HG02610 (cell line): ENCODE results near the gene ENTPD6.
A peak's percentile ranks its signal among the peaks of the same experiment; 100 is the strongest.

ENCODE experiments used
- ATAC-seq: cut with Tn5 transposase; IDR thresholded peaks from one replicate; pipeline ENCODE4 v1.9.1; 2021; ENCODE audit warnings: mild to moderate bottlenecking, moderate library complexity; ENCODE audit not compliant: unreplicated experiment

The ENTPD6 gene

GRCh38 chr20:25187635-25188034, 7.9 kb upstream of the ENTPD6 start:
- no peak for ATAC-seq

DNA sequence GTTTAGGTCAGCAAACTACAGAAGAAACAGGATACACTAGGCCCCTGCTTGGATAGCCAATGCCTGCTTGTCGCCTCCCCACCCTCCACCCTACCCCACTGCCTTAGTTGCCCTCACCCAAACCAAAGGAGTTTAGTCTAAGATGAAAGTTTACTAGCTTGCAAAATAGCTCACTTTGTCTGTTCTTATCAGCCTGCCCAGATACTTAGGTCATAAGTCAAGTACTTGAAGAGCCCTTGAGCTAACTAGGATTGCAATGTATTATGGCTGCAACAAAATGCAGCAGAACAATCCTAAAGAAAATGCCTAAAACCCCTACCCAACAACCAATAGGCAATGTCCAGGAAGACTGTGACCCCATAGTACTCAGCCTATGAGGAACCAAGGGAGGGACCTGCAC, 7.3 kb upstream of the ENTPD6 start:
- ATAC-seq, result no peak

DNA sequence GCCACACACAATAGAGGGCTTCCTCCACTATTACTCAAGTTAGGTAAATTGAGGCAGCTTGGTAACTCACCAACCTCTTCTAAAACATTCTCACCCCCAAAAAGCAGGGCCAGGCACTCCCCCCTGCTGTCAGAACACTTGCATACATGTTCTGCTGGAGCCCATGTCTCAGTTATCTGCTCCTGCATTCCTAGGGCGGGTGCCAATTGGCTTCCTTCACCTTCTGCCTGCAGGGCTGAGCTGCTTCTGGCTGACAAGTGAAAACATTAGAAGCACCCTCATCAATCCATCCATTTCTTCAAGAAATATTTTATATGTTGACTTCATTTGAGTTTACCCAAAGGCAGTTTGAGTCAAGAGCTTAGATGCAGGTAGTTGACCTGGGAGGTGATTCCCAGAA, 4.5 kb upstream of the ENTPD6 start:
- ATAC-seq, result no peak

DNA sequence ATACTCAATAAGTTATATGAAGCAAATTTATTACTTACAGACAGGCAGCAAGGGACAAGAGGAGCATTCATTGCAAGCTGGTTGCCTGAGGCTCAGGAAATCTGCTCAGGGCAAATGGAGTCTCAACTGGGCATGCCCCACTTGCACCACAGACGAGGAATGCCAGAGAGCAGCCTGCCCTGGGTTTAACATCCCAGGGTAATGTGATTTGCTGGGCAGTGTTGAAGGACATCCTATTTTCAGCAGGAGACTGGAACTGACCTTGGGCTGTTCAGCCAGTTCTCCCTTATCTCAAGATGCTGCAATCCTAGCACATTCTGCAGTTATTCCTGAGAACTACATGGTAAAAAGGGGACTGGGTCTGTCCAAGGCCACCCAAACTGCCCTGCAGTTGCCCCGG, 3.8 kb upstream of the ENTPD6 start:
- ATAC-seq, result no peak

DNA sequence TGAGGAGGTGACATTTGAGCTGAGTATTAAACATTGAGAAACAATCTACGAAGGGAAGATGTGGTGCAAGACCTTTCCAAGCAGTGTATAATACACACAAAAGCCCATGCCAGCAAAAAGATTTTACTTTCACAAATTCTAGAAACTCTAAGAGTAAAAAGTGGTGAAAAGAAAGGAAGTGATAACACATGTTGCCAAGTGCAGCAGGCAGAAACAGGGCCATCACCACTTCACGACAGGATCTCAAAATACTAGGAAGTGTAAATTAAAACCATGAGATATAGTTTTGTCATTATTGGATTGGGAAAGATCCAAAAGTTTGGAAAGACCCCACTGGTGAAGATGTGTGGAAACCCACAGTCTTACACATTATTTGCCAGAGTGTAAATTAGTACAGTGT, 1.7 kb upstream of the ENTPD6 start:
- ATAC-seq, result no peak

DNA sequence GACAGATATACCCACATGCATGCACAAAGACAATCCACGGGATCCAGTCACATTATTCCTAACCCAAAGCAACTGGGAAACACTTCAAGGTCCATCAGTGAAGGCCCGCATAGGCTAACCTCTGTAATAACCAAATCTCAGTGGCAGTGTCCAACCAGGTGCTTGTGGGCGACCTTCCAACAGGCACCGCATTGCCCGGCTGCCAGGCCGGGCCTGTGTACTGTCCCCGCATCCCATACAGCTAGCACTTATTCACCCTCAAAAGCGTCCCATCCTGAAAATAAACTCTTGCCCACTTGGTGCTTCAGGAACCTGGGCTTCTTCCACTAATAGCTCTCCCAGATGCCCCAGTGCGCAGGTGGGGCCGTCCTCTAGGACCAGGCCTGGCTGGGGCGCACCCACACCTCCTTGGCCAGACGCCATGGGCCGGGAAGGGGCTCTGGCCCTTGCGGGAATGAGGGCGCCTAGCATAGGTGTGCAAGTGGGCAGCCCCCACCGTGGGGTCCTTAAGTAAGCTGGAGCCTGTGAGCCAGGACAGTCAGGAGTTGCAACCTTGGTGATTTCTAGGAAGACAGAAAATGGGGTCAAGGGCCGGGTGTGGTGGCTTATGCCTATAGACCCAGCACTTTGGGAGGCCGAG, 1.1 kb upstream of the ENTPD6 start:
- ATAC-seq, result no peak

GRCh38 chr20:25195962-25196785, 662 bp downstream of the ENTPD6 start:
- ATAC-seq, result peak; percentile 1

- no peak for ATAC-seq
Measured at GRCh38 chr20:25196786-25197120, 1.2 kb downstream of the ENTPD6 start.

DNA sequence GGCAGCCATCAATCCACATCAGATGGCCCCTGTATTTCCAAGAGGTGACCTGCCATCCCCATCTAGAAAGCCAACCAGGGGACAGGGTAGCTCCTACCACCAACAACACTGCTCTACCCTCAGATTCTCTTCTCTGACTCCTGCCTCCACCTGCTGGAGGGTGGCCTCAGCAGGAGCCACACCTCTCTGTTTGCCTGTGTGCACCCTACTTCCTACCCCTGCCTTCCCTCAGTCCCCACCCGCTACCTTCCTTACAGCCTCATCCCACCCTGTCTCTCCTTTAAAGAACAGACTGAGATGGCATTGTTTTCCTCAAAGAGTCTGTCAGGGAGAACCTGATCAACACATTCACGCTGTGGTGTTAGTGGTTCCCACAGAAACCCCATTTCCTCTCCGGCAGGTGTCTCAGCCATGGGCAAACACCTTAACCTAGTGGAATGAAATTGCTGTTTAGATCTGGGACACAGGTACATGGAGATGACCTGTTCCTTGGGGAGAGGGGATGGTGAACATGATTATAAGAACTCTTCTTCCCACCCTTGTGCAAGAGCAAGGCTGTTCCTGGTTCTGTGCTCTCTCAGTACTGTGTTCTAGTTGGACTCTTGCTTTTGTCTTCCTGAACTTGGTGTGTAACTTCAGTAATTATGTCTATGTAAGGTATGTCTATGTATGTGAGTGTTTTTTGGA, 1.8 kb downstream of the ENTPD6 start:
- ATAC-seq, result no peak

DNA sequence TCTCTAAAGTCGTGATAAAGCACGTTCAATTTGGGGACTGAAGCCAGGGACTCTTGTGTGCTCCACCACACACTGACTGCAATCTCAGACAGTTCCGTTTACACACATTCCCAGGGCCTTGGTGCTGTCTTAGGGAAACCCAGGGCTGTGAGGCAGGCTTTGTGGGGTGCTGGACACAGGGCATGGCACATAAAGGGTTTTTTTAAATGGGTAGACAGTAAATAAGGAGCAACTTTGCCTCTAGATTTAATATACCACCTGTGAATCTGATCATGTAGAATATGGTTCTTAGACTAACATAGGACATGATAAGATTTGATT, 2.3 kb downstream of the ENTPD6 start:
- no peak for ATAC-seq

DNA sequence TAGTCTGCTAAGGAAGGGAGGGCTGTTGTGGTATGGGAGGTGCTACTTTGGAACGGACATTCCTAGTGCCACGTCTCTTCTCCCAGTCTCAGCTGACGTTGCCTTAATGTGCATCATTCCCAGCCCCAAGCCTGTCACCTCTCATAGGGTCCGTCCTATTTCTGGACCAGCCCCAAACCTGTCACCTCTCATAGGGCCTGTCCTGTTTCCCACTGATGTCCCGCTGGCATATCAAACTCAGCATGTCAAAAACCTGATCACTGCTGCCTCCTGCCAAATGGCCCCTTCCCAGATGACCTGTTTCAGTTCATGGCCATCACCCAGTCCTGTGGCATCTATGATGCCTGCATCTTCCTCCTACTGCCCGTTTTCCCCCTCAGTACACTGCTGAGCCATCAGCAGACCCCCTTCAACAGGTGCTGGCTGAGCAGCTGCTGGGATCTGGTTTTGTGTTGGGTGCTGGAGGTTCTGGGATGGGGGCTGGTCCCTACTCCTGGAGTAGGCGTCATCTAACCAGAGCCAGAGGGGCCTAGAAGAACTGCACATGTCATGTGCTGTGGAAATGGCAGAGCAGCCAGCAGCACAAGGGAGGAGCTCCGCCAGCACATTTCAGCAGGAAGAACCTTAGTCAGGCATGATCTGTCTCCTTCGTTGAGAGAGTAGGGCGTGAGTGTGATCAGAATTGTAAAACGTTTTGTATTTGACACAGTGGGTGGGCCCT, 3.3 kb downstream of the ENTPD6 start:
- ATAC-seq, result no peak

DNA sequence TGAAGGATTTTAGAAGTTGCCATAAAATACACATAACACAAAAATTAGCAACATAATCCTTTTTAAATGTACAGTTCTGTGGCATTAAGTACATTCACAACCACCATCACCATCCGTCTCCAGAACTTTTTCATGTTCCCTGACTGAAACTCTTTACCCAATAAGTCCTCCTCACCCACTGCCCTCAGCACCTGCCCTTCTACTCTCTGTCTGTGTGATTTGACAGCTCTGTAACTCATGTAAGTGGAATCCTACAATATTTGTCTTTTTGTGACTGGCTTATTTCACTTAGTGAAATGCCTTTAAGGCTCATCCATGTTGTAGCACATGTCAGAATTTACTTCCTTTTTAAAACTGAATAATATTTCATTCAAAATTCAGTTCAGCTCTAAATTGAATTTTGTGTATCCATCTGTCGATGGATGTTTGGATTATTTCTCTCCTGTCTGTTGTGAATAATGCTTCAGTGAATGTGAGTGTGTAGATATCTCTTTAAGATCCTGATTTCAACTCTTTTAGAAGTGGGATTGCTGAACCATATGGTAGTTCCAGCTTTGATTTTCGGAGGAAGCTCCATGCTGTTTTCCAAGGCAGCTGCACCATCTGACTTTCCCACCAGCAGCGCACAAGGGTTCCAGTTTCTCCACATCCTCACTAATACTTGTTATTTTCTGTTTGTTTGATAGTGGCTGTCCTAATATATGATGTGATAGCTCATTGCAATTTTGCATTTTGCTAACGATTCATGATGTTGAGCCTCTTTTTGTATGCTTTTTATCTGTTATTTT, 4.2 kb downstream of the ENTPD6 start:
- ATAC-seq, result no peak

DNA sequence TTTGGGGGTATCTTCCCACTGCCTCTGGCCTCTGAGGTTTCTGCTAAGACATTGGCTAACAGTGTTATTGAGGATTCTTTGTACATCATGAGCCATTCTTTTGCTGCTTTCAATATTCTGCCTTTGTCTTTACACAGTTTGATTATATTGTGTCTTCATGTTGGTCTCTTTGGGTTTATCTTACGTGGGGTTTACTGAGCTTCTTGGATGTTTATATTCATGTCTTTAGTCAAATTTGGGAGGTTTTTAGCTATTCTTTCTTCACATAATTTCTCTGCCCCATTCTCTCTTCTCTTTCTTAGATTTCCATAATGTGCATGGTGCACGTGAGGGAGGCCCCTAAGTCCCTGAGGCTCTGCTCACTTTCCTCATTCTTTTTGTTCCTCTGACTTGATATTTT, 7.6 kb downstream of the ENTPD6 start:
- no peak for ATAC-seq

GRCh38 chr20:25203871-25204320, 8.4 kb downstream of the ENTPD6 start:
- ATAC-seq, result no peak

- ATAC-seq, result no peak
Measured at GRCh38 chr20:25204550-25205276, 9.2 kb downstream of the ENTPD6 start.

GRCh38 chr20:25205277-25206062, 10.0 kb downstream of the ENTPD6 start:
- ATAC-seq, result no peak

DNA sequence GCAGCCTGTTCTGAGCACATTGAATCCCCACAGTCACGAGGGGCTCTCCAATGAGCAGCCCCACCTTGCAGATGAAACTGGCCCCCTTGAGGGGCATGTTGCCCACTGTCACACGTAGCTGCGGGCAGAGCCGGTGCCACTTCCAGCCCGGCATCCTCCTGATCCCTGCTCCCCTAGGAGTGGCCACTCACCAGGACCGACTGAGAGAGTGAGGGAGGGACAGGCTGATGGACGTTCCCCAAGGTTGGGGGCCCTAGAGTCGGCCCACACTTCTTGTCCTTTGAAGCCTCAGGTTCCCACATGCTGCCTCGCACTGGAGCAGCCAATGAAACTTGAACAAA, 10.5 kb downstream of the ENTPD6 start:
- ATAC-seq, result no peak

DNA sequence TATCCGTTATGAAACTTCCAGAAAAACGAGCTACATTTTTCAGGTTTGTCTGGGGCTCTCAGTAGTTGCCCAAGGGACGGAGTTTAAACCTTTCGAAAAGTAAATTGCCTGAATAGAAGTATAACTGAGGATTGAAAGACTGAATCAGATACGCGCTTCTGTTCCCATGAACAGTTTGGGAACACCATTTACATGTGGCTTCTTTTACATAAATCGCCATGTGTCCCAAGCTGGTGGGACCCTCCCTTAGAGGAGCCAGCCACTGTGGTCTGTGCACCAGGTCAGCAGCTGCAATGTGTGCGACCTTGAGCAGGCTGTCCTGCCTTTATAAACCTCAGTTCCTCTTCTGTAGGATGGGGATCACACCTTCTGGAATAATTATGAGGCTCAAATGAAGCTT, 11.0 kb downstream of the ENTPD6 start:
- no peak for ATAC-seq

DNA sequence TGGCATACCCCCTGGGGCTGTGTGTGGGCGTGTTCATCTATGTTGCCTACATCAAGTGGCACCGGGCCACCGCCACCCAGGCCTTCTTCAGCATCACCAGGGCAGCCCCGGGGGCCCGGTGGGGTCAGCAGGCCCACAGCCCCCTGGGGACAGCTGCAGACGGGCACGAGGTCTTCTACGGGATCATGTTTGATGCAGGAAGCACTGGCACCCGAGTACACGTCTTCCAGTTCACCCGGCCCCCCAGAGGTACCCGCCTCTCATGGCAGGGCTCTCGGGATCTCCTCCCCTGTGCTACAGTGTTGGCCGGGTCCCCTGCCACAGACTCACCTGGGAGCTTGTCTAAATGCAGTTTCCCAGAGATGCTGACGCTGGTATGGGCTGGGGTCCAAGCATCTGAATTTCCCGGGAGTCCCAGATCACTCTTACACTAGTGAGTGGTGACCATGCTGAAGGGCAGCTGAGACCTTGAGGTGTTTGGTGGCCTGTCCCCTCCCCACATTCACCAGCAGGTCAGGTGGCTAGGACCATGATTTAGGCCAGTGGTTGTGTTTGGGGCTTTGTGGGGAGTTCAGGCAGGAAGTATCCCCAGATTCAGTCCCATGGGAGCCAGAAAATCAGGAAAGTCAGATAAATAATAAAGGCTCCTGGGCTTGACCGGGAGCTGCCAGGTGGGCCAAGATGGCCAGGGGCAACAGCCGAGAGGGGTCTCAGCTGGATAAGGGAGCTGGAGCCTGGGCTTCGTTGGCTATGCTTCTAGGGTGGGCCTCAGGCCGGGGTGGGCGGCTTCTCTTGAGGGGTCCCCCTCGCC, 11.8 kb downstream of the ENTPD6 start:
- ATAC-seq, result no peak
